ENCODE data around the gene DNAJC3.
"Not testable (repeated sequence)": the region's sequence is repeated elsewhere in the genome, so short reads cannot be mapped to it uniquely, and the experiment has no call there.

The DNAJC3 gene

DNA sequence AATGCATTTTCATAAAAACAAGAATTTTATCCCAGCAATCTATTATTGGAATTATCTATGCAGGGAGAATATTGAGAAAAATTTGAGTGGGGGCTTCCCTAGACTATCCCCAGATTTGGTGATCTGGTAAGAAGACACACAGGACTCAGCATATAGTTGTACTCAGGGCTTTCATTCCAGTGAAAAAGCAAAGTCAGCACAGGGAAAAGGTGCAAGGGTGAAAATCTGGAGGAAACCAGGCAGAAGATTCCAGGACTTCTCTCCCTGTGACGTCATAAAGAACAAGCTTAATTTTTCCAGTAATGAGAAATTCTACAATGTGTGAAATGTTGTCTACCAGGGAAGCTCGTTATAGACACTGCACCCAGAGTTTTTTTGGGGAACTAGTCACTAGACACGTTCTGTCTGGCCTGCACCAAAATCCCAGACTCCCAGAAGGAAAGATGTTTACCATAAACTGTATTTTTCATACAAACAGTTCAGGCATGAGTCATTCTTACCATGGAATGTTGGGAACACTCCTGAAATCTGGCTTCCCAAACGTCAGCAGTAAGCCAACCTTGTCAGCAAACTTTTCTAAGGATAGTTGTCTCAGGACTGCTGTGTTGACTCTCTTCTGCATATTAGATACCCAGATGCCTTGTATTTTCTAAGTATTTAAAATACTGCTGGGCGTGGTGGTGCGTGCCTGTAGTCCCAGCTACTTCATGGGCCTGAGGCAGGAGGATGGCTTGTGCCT is 107.4 kb downstream of the DNAJC3 start:
- DNase-seq: no peak

DNA sequence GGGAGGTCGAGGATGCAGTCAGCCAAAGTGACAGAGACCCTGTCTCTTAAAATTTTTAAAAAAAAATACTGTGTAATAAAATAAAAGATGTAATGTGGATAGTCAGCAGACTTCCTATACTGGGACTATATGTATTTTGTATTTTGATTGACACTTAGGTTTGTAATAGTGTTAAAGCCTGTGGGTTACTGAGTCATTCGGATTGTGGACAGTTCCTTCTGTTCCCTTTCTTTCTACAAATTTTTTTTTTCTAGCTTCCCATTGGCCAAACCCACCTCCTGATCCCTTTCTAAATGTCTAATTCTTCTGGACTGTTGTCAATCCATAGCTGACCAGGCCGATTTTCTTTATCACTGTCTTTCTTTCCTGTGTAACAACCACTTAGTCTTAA is 108.0 kb downstream of the DNAJC3 start:
- no peak for DNase-seq

- no peak for DNase-seq
Measured at GRCh38 chr13:95787356-95788099, 110.6 kb downstream of the DNAJC3 start.

GRCh38 chr13:95788100-95788463 is 111.1 kb downstream of the DNAJC3 start:
- no peak for DNase-seq

- not testable (repeated sequence) for DNase-seq
Measured at GRCh38 chr13:95789315-95789714, 112.4 kb downstream of the DNAJC3 start.

- no peak for DNase-seq
Measured at GRCh38 chr13:95791084-95791722, 114.3 kb downstream of the DNAJC3 start.

DNA sequence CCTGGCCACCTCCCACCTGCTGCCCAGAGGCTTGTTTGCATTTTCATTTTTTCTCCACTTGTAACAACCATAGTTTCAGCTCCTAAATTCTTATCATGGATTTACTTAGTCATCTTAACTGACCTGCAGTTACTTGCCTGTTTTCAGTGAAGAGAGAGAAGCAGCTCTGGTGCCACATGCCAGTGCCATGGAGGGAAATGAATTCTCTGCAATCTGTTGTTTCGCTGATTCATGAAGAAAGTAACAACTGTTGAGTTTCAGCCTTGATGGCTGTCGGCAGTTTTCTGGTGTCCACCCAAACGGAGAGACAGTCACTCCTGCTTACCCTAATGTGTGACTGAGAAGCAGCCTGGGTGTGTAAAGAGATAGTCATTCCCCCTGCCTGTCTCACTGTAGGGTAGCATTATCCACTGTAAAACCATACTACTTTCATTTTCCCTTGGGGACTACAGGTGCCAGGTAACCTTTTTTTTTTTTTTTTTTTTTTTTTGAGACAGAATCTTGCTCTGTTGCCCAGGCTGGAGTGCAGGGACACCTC is 116.1 kb downstream of the DNAJC3 start:
- no peak for DNase-seq

DNA sequence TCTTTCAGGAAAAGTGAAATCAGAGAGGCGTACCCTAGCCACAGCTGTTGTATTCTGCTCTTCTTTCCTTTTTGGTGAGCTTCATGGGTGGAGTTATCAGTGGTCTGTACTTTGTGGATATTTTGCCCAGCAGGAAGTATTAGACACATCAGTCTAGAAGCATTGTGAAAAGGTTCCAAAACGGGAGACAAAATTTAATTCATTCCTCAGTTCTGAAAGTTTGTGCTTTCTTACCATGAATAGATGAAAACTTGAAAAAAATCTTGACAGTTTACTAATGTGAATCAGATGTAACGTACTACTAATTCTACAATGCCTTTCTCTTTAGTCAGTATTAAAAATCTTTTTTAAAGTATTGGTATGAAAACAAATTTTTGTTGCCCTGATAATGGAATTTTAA is 116.8 kb downstream of the DNAJC3 start:
- DNase-seq: no peak

- peak; percentile 53 to 66 for DNase-seq
Measured at GRCh38 chr13:95797016-95797415, 120.1 kb downstream of the DNAJC3 start.

- no peak for DNase-seq
Measured at GRCh38 chr13:95800436-95800835, 123.5 kb downstream of the DNAJC3 start.

GRCh38 chr13:95801825-95802224 is 124.9 kb downstream of the DNAJC3 start:
- DNase-seq: no peak

DNA sequence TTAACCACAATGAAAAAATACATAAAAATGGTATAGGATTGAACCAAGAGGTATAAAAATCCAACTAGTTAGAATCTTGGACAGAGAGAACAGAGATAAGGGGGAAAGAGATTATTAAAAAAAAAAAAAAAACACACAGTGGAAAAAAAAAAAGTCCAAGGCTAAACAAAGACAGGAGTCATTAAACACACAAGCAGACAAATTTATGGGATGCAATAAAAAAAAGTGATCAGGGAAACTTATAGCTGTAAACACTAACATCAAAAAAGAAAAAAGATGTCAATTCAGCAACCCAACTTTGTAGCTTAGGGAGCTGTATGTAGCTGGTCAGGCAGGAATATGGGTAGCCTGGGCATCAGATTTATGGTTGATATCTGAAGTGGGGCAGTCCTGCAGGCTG is 129.0 kb downstream of the DNAJC3 start:
- no peak for DNase-seq

DNA sequence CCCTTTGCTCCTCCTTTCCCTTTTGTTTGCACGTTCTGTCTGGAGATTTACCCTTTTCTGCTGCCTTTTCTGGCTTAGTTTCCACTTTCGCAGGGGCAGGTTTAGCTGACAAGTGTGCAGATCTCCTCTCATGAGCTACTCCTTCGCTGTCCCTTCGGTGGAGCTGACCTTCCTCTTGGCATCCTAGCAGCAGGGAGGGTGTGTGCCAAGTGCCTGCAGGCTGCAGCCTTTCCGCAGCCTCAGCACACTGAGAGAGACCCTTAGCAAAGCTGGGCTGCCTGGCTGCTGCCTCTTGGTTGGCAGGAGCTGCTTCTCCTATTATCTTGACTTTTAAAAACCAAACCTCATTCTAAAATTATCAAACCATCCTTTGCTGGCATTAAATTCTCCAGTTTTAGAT is 132.5 kb downstream of the DNAJC3 start:
- no peak for DNase-seq

DNA sequence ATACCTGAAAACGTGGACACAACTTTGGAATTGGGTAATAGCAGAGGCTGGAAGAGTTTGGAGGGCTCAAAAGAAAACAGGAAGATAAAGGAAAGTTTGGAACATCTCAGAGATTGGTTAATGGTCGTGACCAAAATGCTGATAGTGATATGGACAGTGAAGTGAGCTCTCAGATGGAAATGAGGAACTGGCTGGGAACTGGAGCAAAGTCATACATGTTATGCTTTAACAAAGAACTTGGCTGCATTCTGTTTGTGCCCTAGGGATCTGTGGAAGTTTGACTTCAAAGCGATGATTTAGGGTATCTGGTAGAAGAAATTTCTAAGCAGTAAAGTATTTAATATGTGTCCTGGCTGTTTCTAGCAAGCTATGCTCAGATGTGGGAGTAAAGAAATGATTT is 136.2 kb downstream of the DNAJC3 start:
- no peak for DNase-seq

GRCh38 chr13:95814495-95814894 is 137.6 kb downstream of the DNAJC3 start:
- no peak for DNase-seq

- DNase-seq: no peak
Measured at GRCh38 chr13:95822303-95822702, 145.4 kb downstream of the DNAJC3 start.

DNA sequence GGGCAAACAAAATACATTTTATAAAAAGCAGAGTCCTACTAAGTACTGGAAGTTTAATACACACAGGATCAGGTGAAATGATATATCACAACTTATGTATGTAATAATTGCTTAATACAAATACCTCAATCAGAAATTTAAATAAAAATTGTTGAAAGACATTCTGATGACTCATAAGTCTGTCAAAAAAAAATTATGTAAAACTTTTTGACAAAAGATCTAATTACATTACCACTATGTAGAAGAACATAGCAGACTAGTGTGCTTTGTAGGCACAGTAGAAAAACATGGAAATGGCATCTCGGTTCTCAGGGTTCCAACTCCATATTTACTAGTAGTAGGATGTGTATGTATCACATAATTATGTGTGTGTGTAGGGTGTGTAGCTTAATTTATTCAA is 156.2 kb downstream of the DNAJC3 start:
- no peak for DNase-seq

DNA sequence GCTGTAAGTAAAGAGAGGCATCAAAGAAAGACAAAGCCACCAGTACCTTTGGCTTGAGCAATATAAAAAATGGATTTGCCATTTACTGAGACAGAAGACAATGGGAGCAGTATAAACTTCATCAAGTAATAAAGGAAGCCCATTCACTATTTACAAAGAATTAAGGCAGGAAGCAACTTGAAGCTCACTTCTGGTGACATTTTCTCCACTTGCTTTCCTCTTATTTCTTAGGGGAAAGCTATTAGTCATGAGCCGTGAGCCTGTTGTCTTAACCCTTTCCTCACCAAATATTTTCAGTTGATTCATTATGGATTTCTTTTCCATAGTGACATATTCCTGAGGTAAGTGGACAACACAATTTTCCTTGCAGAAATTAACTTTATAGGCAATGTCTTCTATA is 156.8 kb downstream of the DNAJC3 start:
- DNase-seq: no peak

DNA sequence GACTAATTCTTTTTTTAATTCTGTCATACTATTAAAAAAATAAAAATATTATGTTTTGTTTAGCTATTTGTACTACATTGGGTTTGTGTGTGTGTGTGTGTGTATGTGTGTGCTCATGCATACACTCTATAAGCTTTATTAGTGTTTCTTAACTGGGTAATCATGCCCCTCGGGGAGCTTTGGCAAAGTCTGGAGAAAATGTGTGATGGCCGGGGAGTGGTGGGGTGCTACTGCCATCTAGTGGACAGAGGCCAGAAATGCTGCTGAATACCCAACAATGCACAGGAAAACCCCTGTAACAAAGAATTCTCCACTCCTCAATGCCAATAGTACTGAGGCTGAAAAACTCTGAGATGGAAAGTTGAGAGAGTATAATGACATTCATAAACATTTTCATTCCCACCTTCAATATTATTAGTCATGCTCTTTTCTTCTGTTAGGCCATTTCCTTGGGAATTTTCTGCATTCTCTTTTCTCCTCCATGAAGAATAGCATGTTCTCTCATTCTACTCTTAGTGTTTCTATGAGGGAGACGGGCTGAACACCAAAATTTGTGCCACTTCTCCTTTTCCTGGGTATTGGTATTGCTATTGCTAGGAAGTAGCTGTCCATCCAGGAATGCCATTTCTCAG is 157.3 kb downstream of the DNAJC3 start:
- DNase-seq: peak; percentile 59 to 84

DNA sequence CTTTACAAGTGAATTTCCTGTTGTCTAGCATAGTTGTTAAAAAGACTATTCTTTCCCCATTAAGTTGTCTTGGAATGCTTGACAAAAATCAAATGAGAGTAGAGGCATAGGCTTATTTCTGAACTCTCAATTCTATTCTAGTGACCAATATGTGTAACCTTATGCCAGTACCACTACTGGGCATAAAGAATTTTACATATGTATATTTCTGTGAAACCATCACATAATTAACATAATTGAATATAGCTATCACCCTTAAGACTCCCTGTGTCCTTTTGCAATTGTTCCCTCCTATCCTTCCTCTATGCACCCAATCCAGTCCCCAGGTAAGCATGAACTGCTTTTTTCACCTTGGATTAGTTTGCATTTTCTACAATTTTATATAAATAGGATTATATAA is 165.0 kb downstream of the DNAJC3 start:
- DNase-seq: no peak

- DNase-seq: no peak
Measured at GRCh38 chr13:95842898-95843297, 166.0 kb downstream of the DNAJC3 start.

Measured in NCI-H526 (cell line).